HepG2 (cell line): ENCODE measurements around the gene FILIP1. TPM values are rescaled to one million over a fixed set of nuclear protein-coding genes. Genes with fewer than 3 reads are reported as not detected.

Experiments used
- ATAC-seq: fragments of 200-7000 bp; cut with Tn5 transposase; 3 replicates; pipeline ENCODE4 v1.9.1; 2020; ENCODE audit warnings: mild to moderate bottlenecking, moderate library complexity
- BruUV-seq: library from RNA; stranded (reverse); fragments of 400-500 nt; replicated peaks from 2 replicates; lab custom pipeline; 2021; lab: Mats Ljungman, UMichigan
- CTCF ChIA-PET: fragments of 300-600 bp; formaldehyde crosslinking; extraction: SDS; loops from one replicate; lab custom pipeline; 2021; ENCODE audit warnings: low total read pairs, inconsistent platforms, low intra/inter-chr PET ratio; lab: Yijun Ruan, JAX
- POLR2A ChIA-PET: fragments of 350-600 bp; sonication (Branson Sonifier 250); formaldehyde crosslinking; loops from one replicate; lab custom pipeline; 2020; ENCODE audit warnings: antibody characterized with exemption, inconsistent platforms; lab: Yijun Ruan, JAX
- DNase-seq: peaks from one replicate; pipeline ENCODE4 v3.0.0-alpha.2; 2015; ENCODE audit warnings: low spot score
- FAIRE-seq: peaks from 3 replicates; lab custom pipeline; 2011; peaks lifted over from hg19 to GRCh38; lab: Jason Lieb, UNC
- H2AFZ ChIP-seq: one replicate; pipeline ENCODE4 v1.6.1; 2011; ENCODE audit warnings: low read length, inconsistent platforms
- H3K27ac ChIP-seq: fragments of 300-600 bp; 3 replicates; pipeline ENCODE4 v1.8.0; 2011; ENCODE audit warnings: mixed run types, mild to moderate bottlenecking, mixed read lengths, low read length, inconsistent platforms; ENCODE audit not compliant: insufficient read depth; ENCODE audit errors: extremely low read length
- H3K27me3 ChIP-seq, 2 experiments: fragments of 200-600 bp in 1 of 2; 2 replicates in 1 of 2; 3 replicates in 1 of 2; pipeline versions ENCODE4 v1.6.0 to v1.8.0; 2011; ENCODE audit warnings: low read length in 2 of 2, mild to moderate bottlenecking in 2 of 2, moderate library complexity in 2 of 2, inconsistent platforms in 1 of 2; ENCODE audit not compliant: insufficient read depth in 2 of 2, control insufficient read depth in 1 of 2
- H3K36me3 ChIP-seq, 2 experiments: fragments of 200-600 bp in 1 of 2; replicated peaks in 1 of 2; 2 replicates in 1 of 2; 3 replicates in 1 of 2; pipeline versions ENCODE4 v1.5.1 to v1.8.0; 2011; ENCODE audit warnings: low read length in 2 of 2, inconsistent platforms in 1 of 2; ENCODE audit not compliant: insufficient read depth in 2 of 2, control insufficient read depth in 1 of 2
- H3K4me1 ChIP-seq: 2 replicates; pipeline ENCODE4 v1.5.1; 2012; ENCODE audit warnings: low read length, inconsistent platforms; ENCODE audit not compliant: insufficient read depth
- H3K4me2 ChIP-seq: 2 replicates; pipeline ENCODE4 v1.6.0; 2011; ENCODE audit warnings: low read depth, low read length, inconsistent platforms
- H3K4me3 ChIP-seq, 3 experiments: fragments of 200-600 bp in 1 of 3; sonication (generic), shearing (Covaris generic) in 1 of 3; replicated peaks in 1 of 3; 2 replicates each; pipeline ENCODE4 v1.5.1; 2011 to 2016; ENCODE audit warnings: low read length in 3 of 3, inconsistent platforms in 2 of 3, low read depth in 2 of 3, mild to moderate bottlenecking in 2 of 3, control low read depth in 1 of 3, mixed read lengths in 1 of 3; ENCODE audit not compliant: insufficient read depth in 1 of 3
- H3K79me2 ChIP-seq: one replicate; pipeline ENCODE4 v1.6.1; 2011; ENCODE audit warnings: low read length, inconsistent platforms; ENCODE audit not compliant: insufficient read depth
- H3K9ac ChIP-seq: 2 replicates; pipeline ENCODE4 v1.6.0; 2011; ENCODE audit warnings: mild to moderate bottlenecking, low read depth, low read length, inconsistent platforms; ENCODE audit not compliant: insufficient read depth
- H3K9me3 ChIP-seq: 2 replicates; pipeline ENCODE4 v1.5.1; 2012; ENCODE audit warnings: mild to moderate bottlenecking, low read length
- H4K20me1 ChIP-seq: 2 replicates; pipeline ENCODE4 v1.6.0; 2011; ENCODE audit warnings: inconsistent platforms, mild to moderate bottlenecking, low read length, moderate library complexity; ENCODE audit not compliant: insufficient read depth
- ATF6 ChIP-seq: sonication (generic); formaldehyde crosslinking; conservative IDR thresholded peaks from 2 replicates; pipeline ENCODE4 v1.4.0; 2020; ENCODE audit warnings: missing genetic modification reagents
- MAFF ChIP-seq: IDR thresholded peaks from 2 replicates; pipeline ENCODE4 v1.6.1; 2011; ENCODE audit warnings: low read depth, low read length, improper control_type of control experiment
- MAFK ChIP-seq, 2 experiments: IDR thresholded peaks in 1 of 2; conservative IDR thresholded peaks in 1 of 2; 2 replicates each; pipeline ENCODE4 v1.6.1; 2011; ENCODE audit warnings: improper control_type of control experiment in 2 of 2, low read length in 2 of 2
- TBL1XR1 ChIP-seq: fragments of 150-350 bp; IDR thresholded peaks from 2 replicates; pipeline ENCODE4 v1.6.1; 2014; ENCODE audit warnings: borderline replicate concordance, low read length; ENCODE audit not compliant: partially characterized antibody
- ZNF512 ChIP-seq: sonication (generic); formaldehyde crosslinking; IDR thresholded peaks from 2 replicates; pipeline ENCODE4 v1.4.0; 2020; ENCODE audit warnings: mild to moderate bottlenecking, missing genetic modification reagents
- in situ Hi-C: cut with HindIII; loops from 2 replicates; pipeline ENCODE4 v1.10.0; 2017; ENCODE audit warnings: low pct_unique_long_range_greater_than_20kb; ENCODE audit not compliant: extremely low pct_ligation_motif_present
- intact Hi-C: fragments of 100-400 bp; cut with micrococcal nuclease; formaldehyde crosslinking; loops from one replicate; pipeline ENCODE4 v1.10.0; 2022; ENCODE audit not compliant: unreplicated experiment
- polyA plus RNA-seq, 8 experiments: library from polyadenylated mRNA; depleted of rRNA in 3 of 8; stranded (reverse) in 7 of 8; unstranded in 1 of 8; fragments of >200 nt; fragmentation: Illumina TruSeq in 4 of 8; extraction: Trizol in 4 of 8; gene quantifications; 2 replicates each; pipeline versions ENCODE4 v1.2.1 to v1.2.3, GENCODE V29; 2011 to 2016; ENCODE audit warnings: low read depth in 4 of 8, missing spikeins in 1 of 8, mixed read lengths in 1 of 8; ENCODE audit not compliant: insufficient read depth in 1 of 8
- total RNA-seq, 5 experiments: library from RNA; depleted of rRNA; stranded (reverse); fragments of >200 nt; fragmentation: Illumina TruSeq; extraction: Trizol; gene quantifications; 2 replicates each; pipeline ENCODE4 v1.2.3, GENCODE V29; 2016; ENCODE audit warnings: low read depth in 1 of 5

FILIP1 gene
- total and polyA plus RNA-seq, 2 of the 13 experiments (the other 11 are each of a cell fraction or from before 2014, with no cell fraction given): not detected

GRCh38 chr6:75263401-75263750, 230.2 kb downstream of the FILIP1 start:
- DNase-seq (no peak), ATAC-seq (no peak)
- Histone ChIP-seq H3K27me3 (no peaks in the 10 kb centered on the region), H3K36me3 (peaks cover 3 to 34% of the 10 kb centered on the region in 2 experiments; a peak in 4 of 5 replicates), H2AFZ (no peak overlapping the region), H3K27ac (no peak overlapping the region), H3K4me3 (no peak overlapping the region), H3K79me2 (peaks cover 14% of the 10 kb centered on the region)
- POLR2A ChIA-PET: no interaction called here
- intact Hi-C loops: no loop called here
- TF ChIP-seq TBL1XR1: no peak
- TF ChIP-seq MAFF: peak; percentile 44; the same call in 1 of the 2 replicates
- TF ChIP-seq MAFK (conservative IDR thresholded peaks at IDR 0.05 in 1 of 2, IDR thresholded peaks at IDR 0.05 in 1 of 2; ENCODE audit: low read length in 2 of 2): peak in 1 of 2 experiments; percentile 45; a peak in 1 of 4 replicates
- no peak for TF ChIP-seq ZNF512
- TF ChIP-seq ATF6 (CRISPR knock-in tag): no peak
- TF ChIP-seq, all 625 proteins: peak for 2
- no TSS peak for BruUV-seq
- Histone ChIP-seq H3K4me2 (no peak overlapping the region), H4K20me1 (no peaks in the 10 kb centered on the region), H3K9me3 (no peaks in the 10 kb centered on the region), H3K4me1 (no peaks in the 10 kb centered on the region), H3K9ac (no peak overlapping the region)
- FAIRE-seq: no peak
- CTCF ChIA-PET: no interaction called here
- in situ Hi-C loops: no loop called here
